Measurements from ENCODE around the gene GLYATL1.

The GLYATL1 gene

GRCh38 chr11:58926695-58927094, 12.6 kb upstream of the GLYATL1 start:
- Histone ChIP-seq H3K4me3 (IDR thresholded peaks at IDR 0.05; ENCODE audit: insufficient read depth, low read depth, low read length) (no peak overlapping the region), H3K4me2 (no peak overlapping the region), H3K79me2 (ENCODE audit: insufficient read depth, low read depth) (no peaks in the 10 kb centered on the region), H4K20me1 (ENCODE audit: insufficient read depth) (no peaks in the 10 kb centered on the region), H3K4me1 (ENCODE audit: low read depth, poor library complexity, severe bottlenecking) (no peaks in the 10 kb centered on the region), H3K36me3 (ENCODE audit: insufficient read depth) (no peaks in the 10 kb centered on the region), H3K27me3 (ENCODE audit: insufficient read depth, low read depth) (no peaks in the 10 kb centered on the region), H2AFZ (ENCODE audit: low read depth) (no peak overlapping the region), H3K9ac (no peak overlapping the region), H3K27ac (no peak overlapping the region)
- no peak for TF ChIP-seq CTCF (conservative IDR thresholded peaks at IDR 0.05; ENCODE audit: low read depth, low read length)

DNA sequence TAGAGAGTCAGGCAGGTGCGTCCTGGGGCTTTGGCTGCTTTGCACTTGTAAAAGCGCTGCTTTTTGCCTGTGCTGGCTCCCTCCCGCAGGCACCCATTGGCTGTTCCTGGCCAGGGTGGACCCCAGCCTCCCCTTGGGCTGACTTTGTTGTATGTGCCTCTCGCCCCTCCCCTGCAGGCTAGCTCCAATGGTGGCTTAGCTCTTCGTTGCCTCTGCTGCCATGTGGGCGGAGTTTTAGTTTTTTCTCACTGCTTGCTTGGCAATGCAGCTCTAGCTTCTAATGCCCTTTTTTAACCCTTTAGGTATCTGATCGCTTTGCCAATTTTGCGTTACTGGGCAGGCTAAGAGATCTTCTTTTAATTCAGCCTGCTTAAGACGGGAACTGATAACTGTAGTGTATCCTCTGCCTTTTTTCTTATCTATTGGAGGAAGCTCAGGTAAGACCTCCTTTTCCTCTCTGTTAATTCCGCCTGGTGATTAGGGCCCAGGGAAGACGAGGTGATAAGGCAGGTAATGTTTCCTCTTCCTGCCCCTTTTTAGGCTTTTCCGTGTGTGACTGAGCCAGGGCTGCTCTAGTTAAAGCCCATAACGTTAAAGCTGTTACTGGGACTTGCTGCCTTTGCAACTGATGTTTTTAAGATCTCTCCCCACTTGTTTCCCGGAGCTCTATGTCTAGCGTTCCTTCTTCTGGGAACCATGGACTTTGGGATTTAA, 11.7 kb upstream of the GLYATL1 start:
- Histone ChIP-seq H3K79me2 (ENCODE audit: insufficient read depth, low read depth) (no peaks in the 10 kb centered on the region), H3K27ac (no peak overlapping the region), H3K4me1 (ENCODE audit: low read depth, poor library complexity, severe bottlenecking) (no peaks in the 10 kb centered on the region), H3K9ac (no peak overlapping the region), H3K27me3 (ENCODE audit: insufficient read depth, low read depth) (no peaks in the 10 kb centered on the region), H3K4me3 (IDR thresholded peaks at IDR 0.05; ENCODE audit: insufficient read depth, low read depth, low read length) (no peak overlapping the region), H4K20me1 (ENCODE audit: insufficient read depth) (no peaks in the 10 kb centered on the region), H3K36me3 (ENCODE audit: insufficient read depth) (no peaks in the 10 kb centered on the region), H2AFZ (ENCODE audit: low read depth) (no peak overlapping the region), H3K4me2 (no peak overlapping the region)
- TF ChIP-seq CTCF (conservative IDR thresholded peaks at IDR 0.05; ENCODE audit: low read depth, low read length): no peak

DNA sequence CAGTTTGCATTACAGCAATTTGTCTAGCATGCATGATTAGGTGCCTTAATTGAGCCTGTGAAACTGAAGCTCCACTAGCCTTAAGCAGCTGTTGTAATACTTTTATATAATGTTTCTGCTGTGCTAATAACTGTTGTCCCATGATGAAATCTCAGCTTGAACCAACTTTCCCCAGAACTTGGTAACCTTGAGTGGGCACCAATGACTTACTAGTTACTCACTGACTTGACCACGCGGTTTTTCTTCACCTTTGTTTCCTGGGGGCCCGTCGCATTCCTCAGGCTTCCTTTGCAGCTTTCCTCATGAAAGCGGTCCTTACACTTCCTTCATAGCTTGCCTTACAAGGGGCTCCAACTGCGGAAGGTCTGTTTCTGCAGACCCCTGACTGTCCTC, 11.2 kb upstream of the GLYATL1 start:
- Histone ChIP-seq H3K4me3 (IDR thresholded peaks at IDR 0.05; ENCODE audit: insufficient read depth, low read depth, low read length) (no peak overlapping the region), H3K27ac (no peak overlapping the region), H3K9ac (no peak overlapping the region), H4K20me1 (ENCODE audit: insufficient read depth) (no peaks in the 10 kb centered on the region), H3K79me2 (ENCODE audit: insufficient read depth, low read depth) (no peaks in the 10 kb centered on the region), H3K4me2 (no peak overlapping the region), H2AFZ (ENCODE audit: low read depth) (no peak overlapping the region), H3K36me3 (ENCODE audit: insufficient read depth) (no peaks in the 10 kb centered on the region), H3K27me3 (ENCODE audit: insufficient read depth, low read depth) (no peaks in the 10 kb centered on the region), H3K4me1 (ENCODE audit: low read depth, poor library complexity, severe bottlenecking) (no peaks in the 10 kb centered on the region)
- no peak for TF ChIP-seq CTCF (conservative IDR thresholded peaks at IDR 0.05; ENCODE audit: low read depth, low read length)

GRCh38 chr11:58928691-58929090, 10.6 kb upstream of the GLYATL1 start:
- H4K20me1 ChIP-seq (ENCODE audit: insufficient read depth): no peaks in the 10 kb centered on the region
- H3K4me2 ChIP-seq: no peak overlapping the region
- H3K79me2 ChIP-seq (ENCODE audit: insufficient read depth, low read depth): no peaks in the 10 kb centered on the region
- TF ChIP-seq CTCF (conservative IDR thresholded peaks at IDR 0.05; ENCODE audit: low read depth, low read length): no peak
- H3K27me3 ChIP-seq (ENCODE audit: insufficient read depth, low read depth): no peaks in the 10 kb centered on the region
- no peak overlapping the region for H3K4me3 ChIP-seq (IDR thresholded peaks at IDR 0.05; ENCODE audit: insufficient read depth, low read depth, low read length)
- H3K27ac ChIP-seq: no peak overlapping the region
- H2AFZ ChIP-seq (ENCODE audit: low read depth): no peak overlapping the region
- H3K4me1 ChIP-seq (ENCODE audit: low read depth, poor library complexity, severe bottlenecking): no peaks in the 10 kb centered on the region
- H3K9ac ChIP-seq: no peak overlapping the region
- H3K36me3 ChIP-seq (ENCODE audit: insufficient read depth): no peaks in the 10 kb centered on the region
